Adipocyte (in vitro differentiated cells): Measurements from ENCODE around the gene SLC25A29.

ENCODE experiments used
- DNase-seq: peaks from one replicate; pipeline ENCODE4 v3.0.0-alpha.2; 2015; ENCODE audit warnings: low read depth
- H3K27me3 ChIP-seq: replicated peaks from 2 replicates; pipeline ENCODE4 v1.7.0; 2013; ENCODE audit warnings: mild to moderate bottlenecking, low read length, moderate library complexity; ENCODE audit not compliant: control insufficient read depth, insufficient read depth
- H3K36me3 ChIP-seq: 2 replicates; pipeline ENCODE4 v1.7.0; 2013; ENCODE audit warnings: low read length, mild to moderate bottlenecking, moderate library complexity; ENCODE audit not compliant: control insufficient read depth, insufficient read depth, severe bottlenecking
- H3K4me1 ChIP-seq: 2 replicates; pipeline ENCODE4 v1.7.0; 2013; ENCODE audit warnings: mild to moderate bottlenecking, low read length, moderate library complexity; ENCODE audit not compliant: control insufficient read depth, insufficient read depth
- H3K4me3 ChIP-seq: 2 replicates; pipeline ENCODE4 v1.7.0; 2013; ENCODE audit warnings: mild to moderate bottlenecking, low read length, moderate library complexity
- H3K9ac ChIP-seq: 2 replicates; pipeline ENCODE4 v1.7.0; 2013; ENCODE audit warnings: mild to moderate bottlenecking, low read length, moderate library complexity
- H3K9me3 ChIP-seq: 2 replicates; pipeline ENCODE4 v1.7.0; 2013; ENCODE audit warnings: mild to moderate bottlenecking, low read length, moderate library complexity; ENCODE audit not compliant: control insufficient read depth

Gene SLC25A29

GRCh38 chr14:100263141-100263540 is 43.1 kb downstream of the SLC25A29 start:
- Histone ChIP-seq H3K9ac (no peak overlapping the region), H3K9me3 (no peaks in the 10 kb centered on the region), H3K4me1 (peaks cover 11% of the 10 kb centered on the region), H3K4me3 (no peak overlapping the region), H3K36me3 (peaks cover 8% of the 10 kb centered on the region), H3K27me3 (no peaks in the 10 kb centered on the region)
- DNase-seq = peak; percentile 29

DNA sequence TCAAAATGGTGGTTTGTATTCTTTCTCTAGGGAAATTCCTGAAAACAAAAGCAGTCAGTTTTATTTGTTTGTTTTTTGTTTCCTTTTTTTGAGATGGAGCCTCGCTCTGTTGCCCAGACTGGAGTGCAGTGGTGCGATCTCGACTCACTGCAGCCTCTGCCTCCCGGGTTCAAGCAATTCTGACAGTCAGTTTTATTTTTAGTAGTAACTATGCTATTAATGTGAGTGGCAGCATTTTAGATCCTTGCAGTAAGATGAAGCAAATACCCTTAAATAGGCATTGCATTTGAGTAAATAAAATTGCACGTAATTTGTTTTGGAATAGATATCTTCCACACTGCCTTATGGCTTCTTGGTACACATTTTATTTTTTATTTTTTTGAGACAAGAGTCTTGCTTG is 43.7 kb downstream of the SLC25A29 start:
- H3K27me3 ChIP-seq = no peaks in the 10 kb centered on the region
- no peak for DNase-seq
- no peaks in the 10 kb centered on the region for H3K9me3 ChIP-seq
- no peak overlapping the region for H3K4me3 ChIP-seq
- peaks cover 10% of the 10 kb centered on the region for H3K4me1 ChIP-seq
- peaks cover 8% of the 10 kb centered on the region for H3K36me3 ChIP-seq
- H3K9ac ChIP-seq = no peak overlapping the region

DNA sequence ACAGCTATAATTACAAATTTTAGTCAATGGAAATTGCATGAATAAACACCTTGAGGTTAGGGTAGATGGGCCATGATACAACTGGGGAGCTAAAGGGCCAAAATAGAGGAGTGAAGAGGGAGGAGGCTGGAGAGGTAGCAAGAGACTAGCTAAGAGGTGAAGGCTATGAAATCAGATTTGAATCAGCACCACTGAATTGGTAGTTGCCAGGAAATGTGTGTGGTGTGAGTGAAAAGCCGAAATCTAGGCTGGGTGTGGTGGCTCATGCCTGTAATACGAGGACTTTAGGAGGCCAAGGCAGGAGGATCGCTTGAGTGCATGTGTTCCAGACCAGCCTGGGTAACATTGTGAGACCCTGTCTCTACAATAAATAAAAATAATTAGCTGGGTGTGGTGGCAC is 44.6 kb downstream of the SLC25A29 start:
- Histone ChIP-seq H3K4me1 (peaks cover 10% of the 10 kb centered on the region), H3K27me3 (no peaks in the 10 kb centered on the region), H3K9ac (no peak overlapping the region), H3K9me3 (no peaks in the 10 kb centered on the region), H3K4me3 (no peak overlapping the region), H3K36me3 (peaks cover 8% of the 10 kb centered on the region)
- no peak for DNase-seq

- H3K9me3 ChIP-seq = no peaks in the 10 kb centered on the region
- no peak overlapping the region for H3K4me3 ChIP-seq
- H3K4me1 ChIP-seq = peaks cover 4% of the 10 kb centered on the region
- H3K27me3 ChIP-seq = no peaks in the 10 kb centered on the region
- H3K9ac ChIP-seq = no peak overlapping the region
- no peaks in the 10 kb centered on the region for H3K36me3 ChIP-seq
- no peak for DNase-seq
These were observed 49.8 kb downstream of the SLC25A29 start for GRCh38 chr14:100256339-100256895.

DNA sequence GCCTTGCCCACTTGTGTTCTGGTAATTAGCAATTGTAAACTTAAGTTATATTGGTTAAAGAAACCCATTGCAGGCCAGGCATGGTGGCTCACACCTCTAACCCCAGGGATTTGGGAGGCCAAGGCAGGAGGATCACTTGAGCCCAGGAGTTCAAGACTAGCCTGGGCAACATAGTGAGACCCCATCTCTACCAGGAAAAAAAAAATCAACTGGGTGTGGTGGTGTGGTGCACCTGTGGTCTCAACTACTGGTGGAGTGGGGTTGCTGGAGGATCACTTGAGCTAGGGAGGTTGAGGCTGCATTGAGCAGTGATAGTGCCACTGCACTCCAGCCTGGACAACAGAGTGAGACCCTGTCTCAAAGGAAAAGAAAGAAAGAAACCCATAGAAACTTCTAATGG is 53.6 kb downstream of the SLC25A29 start:
- DNase-seq = no peak
- Histone ChIP-seq H3K9ac (no peak overlapping the region), H3K4me3 (no peak overlapping the region), H3K9me3 (no peaks in the 10 kb centered on the region), H3K4me1 (peaks cover 6% of the 10 kb centered on the region), H3K36me3 (no peaks in the 10 kb centered on the region), H3K27me3 (no peaks in the 10 kb centered on the region)

GRCh38 chr14:100250732-100251465 is 55.3 kb downstream of the SLC25A29 start:
- no peak for DNase-seq
- Histone ChIP-seq H3K4me1 (peaks cover 11% of the 10 kb centered on the region), H3K4me3 (no peak overlapping the region), H3K9ac (no peak overlapping the region), H3K36me3 (no peaks in the 10 kb centered on the region), H3K27me3 (no peaks in the 10 kb centered on the region), H3K9me3 (no peaks in the 10 kb centered on the region)

DNA sequence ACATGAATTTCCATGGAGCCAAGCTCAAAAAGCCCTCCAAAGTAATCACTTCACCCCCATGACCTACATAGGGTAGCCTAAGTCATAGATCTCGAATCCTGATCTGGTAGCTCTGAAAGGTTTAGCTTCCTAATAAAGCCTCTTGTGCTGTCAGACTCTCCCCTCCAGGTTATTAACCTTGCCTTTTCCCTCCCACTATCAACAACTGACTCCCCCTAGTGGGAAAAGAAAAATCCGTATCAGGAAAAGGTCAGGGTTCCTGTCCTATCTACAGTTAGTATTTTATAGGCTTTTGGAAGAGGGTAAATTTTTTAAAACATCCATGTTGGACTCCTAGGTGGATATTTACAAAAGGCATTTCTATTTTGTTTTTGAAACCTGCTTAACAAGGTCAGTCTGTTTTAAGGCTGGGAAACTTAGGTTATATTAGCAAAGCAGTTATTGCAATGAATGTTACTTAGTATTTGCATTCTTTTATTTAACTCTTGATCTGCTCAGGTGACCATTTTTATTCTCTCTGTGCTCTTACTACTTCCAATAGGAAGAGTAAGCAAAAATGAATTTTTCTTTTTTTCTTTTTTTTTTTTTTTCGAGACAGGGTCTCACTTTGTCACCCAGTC is 59.3 kb downstream of the SLC25A29 start:
- Histone ChIP-seq H3K36me3 (no peaks in the 10 kb centered on the region), H3K9me3 (no peaks in the 10 kb centered on the region), H3K4me1 (peaks cover 33% of the 10 kb centered on the region), H3K4me3 (no peak overlapping the region), H3K9ac (no peak overlapping the region), H3K27me3 (no peaks in the 10 kb centered on the region)
- peak; percentile 68 for DNase-seq

DNA sequence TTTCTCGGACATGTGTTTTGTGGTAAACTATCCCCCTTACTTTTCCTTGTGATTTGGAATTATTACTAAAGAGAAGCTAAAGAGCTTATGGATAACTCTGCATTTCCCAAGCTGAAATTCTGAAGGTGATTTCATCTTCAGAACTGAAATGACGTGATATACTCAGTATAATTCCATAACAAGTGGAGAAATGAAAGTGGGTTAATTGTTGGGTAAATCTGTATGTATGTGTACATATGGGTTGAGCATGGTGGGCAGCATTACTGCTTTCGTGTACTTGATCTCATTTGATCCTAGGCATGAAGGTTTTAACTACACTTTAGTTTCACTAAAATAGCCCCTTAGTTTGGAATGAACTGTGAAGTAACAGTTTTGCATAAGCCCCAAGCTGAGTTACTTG is 63.2 kb downstream of the SLC25A29 start:
- Histone ChIP-seq H3K9ac (peak overlapping the region; percentile 37), H3K36me3 (no peaks in the 10 kb centered on the region), H3K4me3 (no peak overlapping the region), H3K9me3 (no peaks in the 10 kb centered on the region), H3K27me3 (no peaks in the 10 kb centered on the region), H3K4me1 (peaks cover 36% of the 10 kb centered on the region)
- no peak for DNase-seq

DNA sequence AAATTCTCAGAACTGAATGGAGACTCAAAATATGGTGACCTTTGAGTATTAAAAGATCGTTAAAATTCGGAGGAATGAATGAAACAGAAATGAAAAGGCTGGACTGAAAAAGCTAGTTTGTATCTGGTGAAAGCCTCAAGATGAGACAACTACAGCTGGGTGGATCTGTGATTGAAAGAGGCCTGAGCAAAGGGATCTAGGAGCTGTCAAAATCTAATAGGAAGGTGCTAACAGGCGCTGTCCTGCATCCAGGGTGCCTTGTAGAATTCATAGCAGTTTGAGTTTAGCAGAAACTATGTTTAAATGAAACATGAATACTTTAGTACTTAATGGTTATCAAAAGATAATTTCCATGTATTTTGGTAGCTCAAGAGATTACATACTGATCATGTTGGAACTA is 65.0 kb downstream of the SLC25A29 start:
- peak; percentile 32 for DNase-seq
- H3K9ac ChIP-seq = peak overlapping the region; percentile 89
- no peaks in the 10 kb centered on the region for H3K36me3 ChIP-seq
- H3K9me3 ChIP-seq = no peaks in the 10 kb centered on the region
- H3K4me1 ChIP-seq = peaks cover 44% of the 10 kb centered on the region
- peak overlapping the region; percentile 83 for H3K4me3 ChIP-seq
- no peaks in the 10 kb centered on the region for H3K27me3 ChIP-seq
